ENCODE results near the gene BCL11B.
A peak's percentile ranks its signal among the peaks of the same experiment; 100 is the strongest.

The BCL11B gene

GRCh38 chr14:99200654-99201005 is 71.4 kb downstream of the BCL11B start:
- no peak for FAIRE-seq
- TF ChIP-seq POLR2A (IDR thresholded peaks at IDR 0.05; ENCODE audit: low read depth, low read length) = no peak

GRCh38 chr14:99199846-99200653 is 71.9 kb downstream of the BCL11B start:
- FAIRE-seq (no peak), DNase-seq (ENCODE audit: insufficient read length, low spot score) (no peak)
- TF ChIP-seq POLR2A (IDR thresholded peaks at IDR 0.05; ENCODE audit: low read depth, low read length) = no peak

More at GRCh38 chr14:99200654-99201005, 71.4 kb downstream of the BCL11B start:
- DNase-seq (ENCODE audit: insufficient read length, low spot score) = no peak

GRCh38 chr14:99198746-99199502 is 73.1 kb downstream of the BCL11B start:
- DNase-seq (ENCODE audit: insufficient read length, low spot score) = no peak
- TF ChIP-seq POLR2A (IDR thresholded peaks at IDR 0.05; ENCODE audit: low read depth, low read length) = no peak
- FAIRE-seq = no peak

- no peak for TF ChIP-seq POLR2A (IDR thresholded peaks at IDR 0.05; ENCODE audit: low read depth, low read length)
- DNase-seq (ENCODE audit: insufficient read length, low spot score) (no peak), FAIRE-seq (no peak)
Measured at GRCh38 chr14:99196310-99196650, 75.7 kb downstream of the BCL11B start.

GRCh38 chr14:99195602-99196309 is 76.2 kb downstream of the BCL11B start:
- no peak for FAIRE-seq
- no peak for DNase-seq (ENCODE audit: insufficient read length, low spot score)

GRCh38 chr14:99194736-99195135 is 77.3 kb downstream of the BCL11B start:
- FAIRE-seq = no peak
- DNase-seq (ENCODE audit: insufficient read length, low spot score) = no peak
- no peak for TF ChIP-seq POLR2A (IDR thresholded peaks at IDR 0.05; ENCODE audit: low read depth, low read length)

More at GRCh38 chr14:99195602-99196309, 76.2 kb downstream of the BCL11B start:
- no peak for TF ChIP-seq POLR2A (IDR thresholded peaks at IDR 0.05; ENCODE audit: low read depth, low read length)

GRCh38 chr14:99194136-99194535 is 77.9 kb downstream of the BCL11B start:
- TF ChIP-seq POLR2A (IDR thresholded peaks at IDR 0.05; ENCODE audit: low read depth, low read length) = no peak
- no peak for DNase-seq (ENCODE audit: insufficient read length, low spot score)
- no peak for FAIRE-seq

- no peak for DNase-seq (ENCODE audit: insufficient read length, low spot score)
- no peak for FAIRE-seq
- no peak for TF ChIP-seq POLR2A (IDR thresholded peaks at IDR 0.05; ENCODE audit: low read depth, low read length)
Measured at GRCh38 chr14:99192830-99193229, 79.2 kb downstream of the BCL11B start.

- FAIRE-seq = no peak
- peak; percentile 27 for DNase-seq (ENCODE audit: insufficient read length, low spot score)
- TF ChIP-seq POLR2A (IDR thresholded peaks at IDR 0.05; ENCODE audit: low read depth, low read length) = no peak
Measured at GRCh38 chr14:99192028-99192621, 79.9 kb downstream of the BCL11B start.

- DNase-seq (ENCODE audit: insufficient read length, low spot score) (no peak), FAIRE-seq (no peak)
- no peak for TF ChIP-seq POLR2A (IDR thresholded peaks at IDR 0.05; ENCODE audit: low read depth, low read length)
Measured at GRCh38 chr14:99191395-99192027, 80.5 kb downstream of the BCL11B start.

- no peak for DNase-seq (ENCODE audit: insufficient read length, low spot score)
- no peak for FAIRE-seq
- no peak for TF ChIP-seq POLR2A (IDR thresholded peaks at IDR 0.05; ENCODE audit: low read depth, low read length)
Measured at GRCh38 chr14:99190696-99191394, 81.2 kb downstream of the BCL11B start.

GRCh38 chr14:99189201-99189801 is 82.7 kb downstream of the BCL11B start:
- FAIRE-seq (no peak), DNase-seq (ENCODE audit: insufficient read length, low spot score) (no peak)
- TF ChIP-seq POLR2A (IDR thresholded peaks at IDR 0.05; ENCODE audit: low read depth, low read length) = no peak

All from H54 (cell line).